GM12892 (cell line): ENCODE results near the gene ADIPOQ.
"Not testable (repeated sequence)": the region's sequence is repeated elsewhere in the genome, so short reads cannot be mapped to it uniquely, and the experiment has no call there.

Experiments
- DNase-seq: peaks from one replicate; pipeline ENCODE4 v3.0.0; 2011; ENCODE audit not compliant: insufficient read length
- FAIRE-seq: peaks from 2 replicates; lab custom pipeline; 2011; peaks lifted over from hg19 to GRCh38; lab: Jason Lieb, UNC
- POLR2A ChIP-seq: IDR thresholded peaks from 2 replicates; pipeline ENCODE4 v1.6.1; 2011; ENCODE audit warnings: low read depth, low read length, control low read depth
- POLR2AphosphoS5 ChIP-seq: IDR thresholded peaks from 2 replicates; pipeline ENCODE4 v1.6.1; 2011; ENCODE audit warnings: low read depth, low read length, control low read depth
- TAF1 ChIP-seq: IDR thresholded peaks from 2 replicates; pipeline ENCODE4 v1.6.1; 2011; ENCODE audit warnings: low read depth, mild to moderate bottlenecking, control low read depth, low read length, borderline replicate concordance

ADIPOQ gene

DNA sequence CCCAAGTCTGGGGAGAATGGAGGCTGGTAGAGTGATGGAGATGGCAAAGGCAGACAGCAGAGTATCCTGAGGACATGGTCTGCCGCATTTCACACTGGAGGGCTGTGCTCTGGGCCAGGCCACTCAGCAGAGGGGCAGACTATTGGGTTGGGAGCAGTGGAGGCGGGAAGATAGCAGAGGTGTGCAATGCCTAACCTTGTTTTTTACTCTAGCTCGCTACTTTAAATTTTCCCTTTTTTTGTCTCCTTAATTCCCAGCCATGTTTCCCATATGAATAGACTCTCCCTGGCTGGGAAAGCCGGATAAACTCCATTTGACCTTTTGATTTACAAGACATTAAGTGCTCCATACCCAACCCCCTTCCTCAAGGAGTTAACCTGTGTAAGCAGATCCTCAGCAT lies 54.4 kb downstream of the ADIPOQ start:
- no peak for FAIRE-seq
- TF ChIP-seq POLR2AphosphoS5 (no peak), TAF1 (no peak), POLR2A (no peak)
- no peak for DNase-seq

DNA sequence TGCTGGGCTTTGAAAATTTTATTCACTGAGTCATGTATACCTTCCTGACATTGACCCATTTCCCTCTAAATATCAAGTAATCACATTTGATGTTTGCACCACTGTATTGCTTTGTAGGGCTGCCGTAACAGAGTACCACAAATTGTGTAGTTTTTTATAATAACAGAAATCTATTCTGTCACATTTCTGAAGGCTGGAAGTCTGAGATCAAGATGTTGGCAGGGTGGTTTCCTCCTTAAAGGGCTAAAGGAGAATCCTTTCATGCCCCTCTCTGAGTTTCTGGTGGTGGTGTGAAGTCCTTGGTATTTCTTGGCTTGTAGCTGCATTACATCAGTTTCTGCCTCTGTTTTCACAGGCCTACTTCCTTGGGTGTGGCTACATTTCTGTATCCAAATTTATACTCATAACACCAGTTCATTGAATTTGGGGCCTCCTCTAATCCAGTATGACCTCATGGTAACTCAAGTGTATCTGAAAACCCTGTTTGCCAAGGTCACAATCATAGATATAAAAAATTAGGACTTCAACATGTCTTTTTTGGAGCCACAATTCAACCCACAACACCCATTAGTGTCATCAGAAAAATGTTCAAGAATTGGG lies 58.7 kb downstream of the ADIPOQ start:
- DNase-seq: no peak
- FAIRE-seq: no peak
- no peak for TF ChIP-seq POLR2A
- no peak for TF ChIP-seq TAF1
- no peak for TF ChIP-seq POLR2AphosphoS5

DNA sequence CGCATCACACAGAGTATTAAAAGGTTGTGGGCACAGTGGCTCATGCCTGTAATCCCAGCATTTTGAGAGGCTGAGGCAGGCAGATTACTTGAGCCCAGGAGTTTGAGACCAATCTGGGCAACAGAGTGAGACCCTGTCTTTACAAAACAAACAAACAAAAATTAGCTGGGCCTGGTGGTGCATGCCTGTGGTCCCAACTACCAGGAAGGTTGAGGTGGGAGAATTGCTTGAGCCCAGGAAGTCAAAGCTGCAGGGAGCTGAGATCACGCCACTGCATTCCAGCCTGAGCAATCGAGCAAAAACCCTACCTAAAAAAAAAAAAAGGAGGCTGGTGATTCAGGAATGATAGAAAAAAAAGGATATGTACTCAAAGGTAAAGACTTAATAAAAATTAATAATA lies 59.6 kb downstream of the ADIPOQ start:
- FAIRE-seq: no peak
- no peak for DNase-seq
- TF ChIP-seq TAF1 (no peak), POLR2A (no peak), POLR2AphosphoS5 (no peak)

DNA sequence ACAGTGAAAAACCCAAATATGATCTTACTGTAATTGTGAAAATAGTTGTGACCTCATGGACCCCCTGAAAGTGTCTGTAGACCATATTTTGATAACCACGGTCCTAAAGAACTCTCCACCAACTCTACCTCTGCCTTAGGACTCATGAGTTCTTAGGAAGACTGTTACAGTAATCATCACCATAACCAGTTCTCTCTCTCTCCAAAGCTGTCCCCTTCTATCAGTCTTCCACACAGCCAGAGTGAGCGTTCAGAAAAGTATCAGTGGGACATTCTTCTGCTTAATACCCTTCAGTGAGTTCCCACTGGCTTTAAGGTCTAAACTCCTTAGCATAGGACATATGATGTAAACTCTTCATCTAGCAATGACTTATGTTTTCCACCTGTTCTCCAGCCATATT lies 60.2 kb downstream of the ADIPOQ start:
- FAIRE-seq (no peak), DNase-seq (no peak)
- TF ChIP-seq POLR2A (no peak), TAF1 (no peak), POLR2AphosphoS5 (no peak)

DNA sequence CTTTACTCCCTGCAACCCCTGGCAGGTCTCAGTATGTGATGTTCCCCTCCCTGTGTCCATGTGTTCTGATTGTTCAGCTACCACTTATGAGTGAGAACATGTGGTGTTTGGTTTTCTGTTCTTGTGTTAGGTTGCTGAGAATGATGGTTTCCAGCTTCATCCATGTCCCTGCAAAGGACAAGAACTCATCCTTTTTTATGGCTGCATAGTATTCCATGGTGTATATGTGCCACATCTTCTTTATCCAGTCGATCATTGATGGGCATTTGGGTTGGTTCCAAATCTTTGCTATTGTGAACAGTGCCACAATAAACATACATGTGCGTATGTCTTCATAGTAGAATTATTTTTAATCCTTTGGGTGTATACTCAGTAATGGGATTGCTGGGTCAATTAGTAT lies 61.2 kb downstream of the ADIPOQ start:
- DNase-seq, FAIRE-seq: not testable (repeated sequence)

DNA sequence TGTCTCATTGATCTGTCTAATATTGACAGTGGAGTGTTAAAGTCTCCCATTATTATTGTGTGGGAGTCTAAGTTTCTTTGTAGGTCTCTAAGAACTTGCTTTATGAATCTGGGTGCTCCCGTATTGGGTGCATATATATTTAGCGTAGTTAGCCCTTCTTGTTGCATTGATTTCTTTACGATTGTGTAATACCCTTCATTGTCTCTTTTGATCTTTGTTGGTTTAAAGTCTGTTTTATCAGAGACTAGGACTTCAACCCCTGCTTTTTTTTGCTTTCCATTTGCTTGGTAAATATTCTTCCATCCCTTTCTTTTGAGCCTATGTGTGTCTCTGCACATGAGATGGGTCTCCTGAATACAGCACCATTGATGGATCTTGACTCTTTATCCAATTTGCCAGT lies 64.6 kb downstream of the ADIPOQ start:
- not testable (repeated sequence) for FAIRE-seq, DNase-seq
